ENCODE measurements around the gene MIS12.

The MIS12 gene

DNA sequence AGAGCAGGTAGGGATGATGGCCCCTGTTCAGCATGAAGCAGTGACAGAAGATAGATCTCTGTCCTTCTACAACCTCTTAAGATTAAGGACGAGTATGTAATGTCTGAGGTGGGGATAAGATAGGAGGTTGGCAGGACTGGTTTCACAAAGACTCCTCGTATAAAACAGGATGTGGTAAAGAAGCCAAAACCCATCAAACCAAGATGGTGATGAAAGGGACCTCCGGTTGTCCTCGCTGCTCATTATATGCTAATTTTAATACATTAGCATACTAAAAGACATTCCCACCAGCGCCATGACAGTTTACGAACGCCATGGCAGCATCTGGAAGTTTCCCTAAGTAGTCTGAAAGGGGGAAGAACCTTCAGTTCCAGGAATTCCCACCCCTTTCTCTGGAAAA, 27.3 kb downstream of the MIS12 start:
- ChIA-PET POLR2A (no interaction called here), CTCF (no interaction called here)
- TF ChIP-seq, protein P1, sequence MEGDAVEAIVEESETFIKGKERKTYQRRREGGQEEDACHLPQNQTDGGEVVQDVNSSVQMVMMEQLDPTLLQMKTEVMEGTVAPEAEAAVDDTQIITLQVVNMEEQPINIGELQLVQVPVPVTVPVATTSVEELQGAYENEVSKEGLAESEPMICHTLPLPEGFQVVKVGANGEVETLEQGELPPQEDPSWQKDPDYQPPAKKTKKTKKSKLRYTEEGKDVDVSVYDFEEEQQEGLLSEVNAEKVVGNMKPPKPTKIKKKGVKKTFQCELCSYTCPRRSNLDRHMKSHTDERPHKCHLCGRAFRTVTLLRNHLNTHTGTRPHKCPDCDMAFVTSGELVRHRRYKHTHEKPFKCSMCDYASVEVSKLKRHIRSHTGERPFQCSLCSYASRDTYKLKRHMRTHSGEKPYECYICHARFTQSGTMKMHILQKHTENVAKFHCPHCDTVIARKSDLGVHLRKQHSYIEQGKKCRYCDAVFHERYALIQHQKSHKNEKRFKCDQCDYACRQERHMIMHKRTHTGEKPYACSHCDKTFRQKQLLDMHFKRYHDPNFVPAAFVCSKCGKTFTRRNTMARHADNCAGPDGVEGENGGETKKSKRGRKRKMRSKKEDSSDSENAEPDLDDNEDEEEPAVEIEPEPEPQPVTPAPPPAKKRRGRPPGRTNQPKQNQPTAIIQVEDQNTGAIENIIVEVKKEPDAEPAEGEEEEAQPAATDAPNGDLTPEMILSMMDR (IDR thresholded peaks at IDR 0.05; ENCODE audit: control extremely low read depth, extremely low read depth, low read depth, missing control alignments) = no peak
- DNase-seq (ENCODE audit: extremely low spot score) = no peak

DNA sequence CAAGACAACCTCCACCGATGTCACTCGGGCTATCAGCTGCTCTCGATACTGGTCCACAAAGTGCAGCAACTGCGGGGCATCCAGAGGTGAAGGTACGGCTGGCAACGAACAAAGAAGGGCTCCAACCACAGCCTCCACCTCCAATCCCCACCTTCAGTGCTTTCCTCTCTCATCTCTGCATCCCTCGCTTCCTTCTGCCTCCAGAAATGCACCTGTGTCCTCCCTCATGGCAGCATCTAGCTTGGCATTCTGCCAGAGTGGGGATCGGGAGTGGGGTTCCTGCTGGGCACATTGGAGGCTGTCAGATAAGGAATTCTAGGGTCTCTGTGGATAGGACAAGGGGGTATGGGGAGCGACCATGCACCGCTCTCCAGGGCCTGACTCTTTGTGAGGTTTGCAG, 28.6 kb downstream of the MIS12 start:
- CTCF ChIA-PET = interaction anchor here (1.0 to 1.5 kb wide), 2 partner anchors 8 to 9 kb away, joined by 3 to 4 read pairs; no protein-coding TSS in a partner anchor
- POLR2A ChIA-PET = no interaction called here
- TF ChIP-seq, protein P1 (IDR thresholded peaks at IDR 0.05; ENCODE audit: control extremely low read depth, extremely low read depth, low read depth, missing control alignments) = no peak
- DNase-seq (ENCODE audit: extremely low spot score) = no peak

DNA sequence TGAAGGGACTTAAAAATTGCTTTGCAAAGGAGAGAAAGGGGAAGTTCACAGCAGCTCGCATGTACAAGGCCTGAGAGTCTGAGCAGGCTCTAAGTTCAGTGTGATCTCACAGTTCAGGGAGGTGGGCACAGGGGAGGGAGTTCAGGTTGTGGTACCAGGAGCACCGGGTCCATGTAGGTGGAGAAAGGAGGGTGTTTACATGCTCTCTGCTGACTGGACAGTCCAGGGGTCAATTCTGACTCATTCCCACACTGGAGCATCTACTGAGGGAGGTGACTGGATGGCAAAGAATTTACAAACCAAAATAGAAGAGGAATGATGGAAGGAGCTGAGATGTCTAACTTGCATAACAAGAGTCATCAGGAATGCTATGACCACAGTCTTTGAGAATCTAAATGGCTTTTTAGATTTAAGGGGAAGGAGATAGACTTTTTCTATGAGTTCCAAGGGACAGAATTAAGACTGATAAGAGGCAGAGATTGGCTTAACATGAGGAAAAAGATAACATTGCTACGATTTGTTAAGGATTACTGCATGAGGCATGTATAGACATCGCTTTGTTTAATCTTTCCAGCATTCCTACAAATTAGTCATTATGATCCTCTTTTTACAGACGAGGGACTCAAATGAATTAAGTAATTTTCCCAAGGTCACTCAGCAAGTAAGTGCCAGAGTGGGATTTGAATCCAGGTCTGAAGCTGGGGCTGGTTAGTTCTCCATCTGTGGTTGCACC, 29.9 kb downstream of the MIS12 start:
- ChIA-PET CTCF (interaction anchor here (1.3 kb wide), 1 partner anchor 11 kb away, joined by 3 read pairs; no protein-coding TSS in a partner anchor), POLR2A (no interaction called here)

DNA sequence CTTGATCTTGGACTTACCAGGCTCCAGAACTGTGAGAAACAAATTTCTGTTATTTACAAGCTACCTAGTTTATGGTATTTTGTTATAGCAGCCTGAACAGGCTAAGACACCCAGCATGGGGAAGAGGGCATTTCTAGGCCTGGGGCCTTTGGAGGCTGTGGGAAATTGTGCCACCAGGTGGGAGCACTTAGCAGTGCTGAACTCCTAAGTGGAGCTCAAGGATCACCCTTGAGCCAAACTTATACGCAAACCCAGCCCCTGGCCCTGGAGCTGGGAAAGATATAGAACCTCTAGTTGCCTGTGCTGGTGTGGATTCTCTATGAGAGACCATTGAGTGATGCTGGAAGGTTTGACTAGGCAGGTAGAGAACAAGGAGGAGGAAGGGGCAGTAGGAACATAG, 36.1 kb downstream of the MIS12 start:
- no peak for DNase-seq (ENCODE audit: extremely low spot score)
- TF ChIP-seq, protein P1 (IDR thresholded peaks at IDR 0.05; ENCODE audit: control extremely low read depth, extremely low read depth, low read depth, missing control alignments) = no peak
- ChIA-PET POLR2A (no interaction called here), CTCF (interaction anchor here (1.0 to 1.4 kb wide), 4 partner anchors 8 to 14 kb away, joined by 3 read pairs; no protein-coding TSS in a partner anchor)

More for the DNA sequence above, 29.9 kb downstream of the MIS12 start:
- no peak for DNase-seq (ENCODE audit: extremely low spot score)
- TF ChIP-seq, protein P1 (IDR thresholded peaks at IDR 0.05; ENCODE audit: control extremely low read depth, extremely low read depth, low read depth, missing control alignments) = no peak

DNA sequence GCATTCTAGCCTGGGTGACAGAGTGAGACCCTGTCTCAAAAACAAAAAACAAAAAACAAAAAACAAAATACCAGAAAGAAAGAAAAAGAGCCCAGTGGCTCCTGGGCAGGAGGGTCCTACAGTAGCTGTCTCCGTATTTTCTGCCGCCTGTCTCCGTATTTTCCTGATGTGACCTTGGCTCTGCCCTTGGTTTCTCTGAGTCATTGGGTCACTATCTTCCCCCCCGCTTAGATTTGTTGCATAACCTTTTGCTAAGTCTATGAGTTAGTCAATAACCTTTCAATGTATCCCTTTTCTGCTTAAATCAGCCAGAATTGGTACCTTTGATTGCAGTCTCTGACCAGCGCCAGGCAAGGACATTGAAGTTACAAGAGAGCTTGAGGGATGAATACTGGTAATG, 36.9 kb downstream of the MIS12 start:
- TF ChIP-seq, protein P1 (IDR thresholded peaks at IDR 0.05; ENCODE audit: control extremely low read depth, extremely low read depth, low read depth, missing control alignments) = no peak
- CTCF ChIA-PET = interaction anchor here (1.0 kb wide), 2 partner anchors 9 to 13 kb away, joined by 3 read pairs; no protein-coding TSS in a partner anchor
- POLR2A ChIA-PET = interaction anchor here (0.5 kb wide), 1 partner anchor 209 kb away, joined by 7 read pairs; no protein-coding TSS in a partner anchor
- DNase-seq (ENCODE audit: extremely low spot score) = no peak

DNA sequence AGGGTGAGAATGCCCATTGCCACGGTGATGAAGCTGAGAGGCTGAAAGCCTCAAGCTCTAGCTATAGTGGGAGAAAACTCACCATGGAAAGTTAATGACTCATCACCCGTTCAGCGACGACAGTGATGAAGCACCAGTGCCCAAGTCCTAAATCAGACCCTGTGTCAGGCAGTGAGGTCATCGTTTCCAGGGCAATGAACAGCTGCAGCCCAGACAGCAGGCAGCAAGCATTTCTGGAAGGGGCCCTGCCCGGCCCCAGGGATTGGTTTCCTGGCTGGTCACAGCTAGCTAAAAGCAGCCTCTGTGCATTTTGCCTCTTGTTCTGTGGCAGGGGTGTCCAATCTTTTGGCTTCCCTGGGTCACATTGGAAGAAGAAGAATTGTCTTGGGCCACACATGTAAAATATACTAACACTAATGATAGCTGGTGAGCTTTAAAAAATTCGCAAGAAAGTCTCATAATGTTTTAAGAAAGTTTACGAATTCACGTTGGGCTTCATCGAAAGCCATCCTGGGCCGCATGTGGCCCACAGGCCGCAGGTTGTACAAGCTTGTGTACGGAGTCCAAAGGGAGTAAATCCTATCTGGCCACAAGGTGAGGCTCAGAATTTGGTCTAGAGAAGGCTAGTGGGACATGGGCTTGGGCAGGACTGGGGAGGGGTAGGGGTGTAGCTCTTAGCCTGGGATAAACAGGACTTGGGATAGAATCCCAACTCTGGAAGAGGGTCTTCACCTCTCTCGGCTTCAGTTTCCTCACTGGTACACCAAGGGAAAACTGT, 40.6 kb downstream of the MIS12 start:
- POLR2A ChIA-PET = interaction anchor here (0.6 kb wide), 1 partner anchor 27 kb away, joined by 3 read pairs; no protein-coding TSS in a partner anchor
- TF ChIP-seq, protein P1 (IDR thresholded peaks at IDR 0.05; ENCODE audit: control extremely low read depth, extremely low read depth, low read depth, missing control alignments) = no peak
- peak; percentile 61 for DNase-seq (ENCODE audit: extremely low spot score)
- CTCF ChIA-PET = interaction anchor here (0.9 to 1.9 kb wide), 4 partner anchors 14 to 22 kb away, joined by 3 to 4 read pairs (median 4); no protein-coding TSS in a partner anchor

Data from GM10248 (cell line).